Activated CD4-positive, alpha-beta T cell treated with anti-CD3 and anti-CD28 coated beads, Interleukin-10, Interleukin-2, amounts not matched to agents 100 ng/mL and 50 ng/mL, durations not matched to agents 16 hours and 8 hours (primary cell): Measurements from ENCODE around the gene XKR3.
"Not testable (repeated sequence)": the region's sequence is repeated elsewhere in the genome, so short reads cannot be mapped to it uniquely, and the experiment has no call there.

Experiments used
- DNase-seq: peaks from one replicate; pipeline ENCODE4 v3.0.0-alpha.2; 2020

The XKR3 gene

DNA sequence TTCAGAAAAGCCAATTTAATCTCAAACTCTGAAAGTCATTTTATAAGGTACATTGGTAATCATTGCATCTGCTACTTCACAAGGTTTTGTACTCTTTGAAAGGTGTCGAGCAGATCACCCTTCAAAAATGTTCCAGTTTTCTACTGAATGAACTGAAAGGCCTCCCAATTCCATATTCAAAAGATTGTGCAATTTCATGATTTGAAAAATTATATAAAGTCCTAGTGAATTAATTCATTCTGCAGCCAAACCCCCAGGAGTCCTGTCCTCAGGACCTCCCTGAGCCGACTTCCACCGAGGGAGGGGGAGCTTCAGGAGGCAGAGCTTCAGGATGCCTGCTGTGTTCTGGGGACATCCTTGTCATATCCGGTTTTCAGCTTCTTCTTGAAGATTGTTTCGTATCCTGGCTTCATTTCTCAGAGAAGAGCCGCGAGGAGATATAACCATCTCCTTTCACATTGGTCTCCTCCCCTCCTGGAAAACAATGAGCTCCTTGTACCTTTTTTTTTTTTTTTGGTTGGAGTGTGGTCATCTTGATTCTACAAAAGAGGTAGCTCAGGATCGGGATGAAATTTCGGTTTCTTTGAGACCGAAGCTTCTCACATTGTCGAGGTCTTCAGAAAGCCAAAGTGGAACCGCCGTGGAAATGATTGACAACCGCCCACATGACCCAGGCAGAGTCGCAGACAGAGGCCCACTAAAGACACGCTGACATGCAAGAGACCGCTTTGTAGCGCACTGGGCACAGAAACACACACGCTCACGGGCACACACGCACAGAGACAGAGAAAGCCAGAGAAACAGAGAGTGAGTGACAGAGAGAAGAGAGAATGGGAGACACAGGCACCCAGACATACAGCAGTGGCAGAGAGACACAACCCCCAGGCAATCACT lies 77.7 kb downstream of the XKR3 start:
- DNase-seq: not testable (repeated sequence)

DNA sequence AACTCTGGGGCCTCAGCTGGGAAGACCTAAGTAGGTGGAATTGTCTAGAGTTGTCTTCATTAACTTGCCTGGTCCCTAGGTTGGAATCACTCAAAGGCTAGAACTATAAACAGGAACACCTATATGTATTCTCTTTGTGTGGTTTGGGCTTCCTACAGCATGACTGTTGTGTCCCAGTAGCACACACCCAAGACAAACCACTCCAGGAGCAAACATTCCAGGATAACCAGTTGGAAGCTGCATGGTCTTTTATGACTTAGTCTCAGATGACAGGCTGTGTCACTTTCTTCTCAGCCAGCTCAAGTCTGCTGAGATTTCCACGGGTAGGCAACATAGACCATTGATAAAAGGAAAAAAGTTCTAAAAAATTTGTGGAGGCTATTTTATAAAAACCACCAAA lies 90.9 kb downstream of the XKR3 start:
- DNase-seq: not testable (repeated sequence)
